ENCODE data around the gene TMEM18.

DNA sequence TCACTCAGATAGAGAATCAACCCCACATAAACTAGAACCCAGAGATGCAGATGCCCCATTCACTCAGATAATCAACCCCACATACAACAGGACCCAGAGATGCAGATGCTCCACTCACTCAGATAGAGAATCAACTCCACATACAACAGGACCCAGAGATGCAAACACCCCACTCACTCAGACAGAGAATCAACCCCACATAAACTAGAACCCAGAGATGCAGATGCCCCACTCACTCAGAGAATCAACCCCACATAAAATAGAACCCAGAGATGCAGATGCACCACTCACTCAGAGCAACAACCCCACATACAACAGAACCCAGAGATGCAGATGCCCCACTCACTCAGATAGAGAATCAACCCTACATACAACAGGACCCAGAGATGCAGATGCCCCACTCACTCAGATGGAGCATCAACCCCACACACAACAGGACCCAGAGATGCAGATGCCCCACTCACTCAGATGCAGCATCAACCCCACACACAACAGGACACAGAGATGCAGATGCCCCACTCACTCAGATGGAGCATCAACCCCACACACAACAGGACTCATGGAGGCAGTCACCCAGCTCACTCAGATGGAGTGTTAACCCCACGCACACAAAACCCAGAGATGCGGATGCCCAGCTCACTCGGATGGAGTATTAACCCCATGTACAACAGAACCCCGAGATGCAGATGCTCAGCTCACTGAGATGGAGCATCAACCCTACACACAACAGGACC is 11.7 kb downstream of the TMEM18 start:
- TF ChIP-seq, protein P1, sequence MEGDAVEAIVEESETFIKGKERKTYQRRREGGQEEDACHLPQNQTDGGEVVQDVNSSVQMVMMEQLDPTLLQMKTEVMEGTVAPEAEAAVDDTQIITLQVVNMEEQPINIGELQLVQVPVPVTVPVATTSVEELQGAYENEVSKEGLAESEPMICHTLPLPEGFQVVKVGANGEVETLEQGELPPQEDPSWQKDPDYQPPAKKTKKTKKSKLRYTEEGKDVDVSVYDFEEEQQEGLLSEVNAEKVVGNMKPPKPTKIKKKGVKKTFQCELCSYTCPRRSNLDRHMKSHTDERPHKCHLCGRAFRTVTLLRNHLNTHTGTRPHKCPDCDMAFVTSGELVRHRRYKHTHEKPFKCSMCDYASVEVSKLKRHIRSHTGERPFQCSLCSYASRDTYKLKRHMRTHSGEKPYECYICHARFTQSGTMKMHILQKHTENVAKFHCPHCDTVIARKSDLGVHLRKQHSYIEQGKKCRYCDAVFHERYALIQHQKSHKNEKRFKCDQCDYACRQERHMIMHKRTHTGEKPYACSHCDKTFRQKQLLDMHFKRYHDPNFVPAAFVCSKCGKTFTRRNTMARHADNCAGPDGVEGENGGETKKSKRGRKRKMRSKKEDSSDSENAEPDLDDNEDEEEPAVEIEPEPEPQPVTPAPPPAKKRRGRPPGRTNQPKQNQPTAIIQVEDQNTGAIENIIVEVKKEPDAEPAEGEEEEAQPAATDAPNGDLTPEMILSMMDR (IDR thresholded peaks at IDR 0.05), result no peak
- TF ChIP-seq EZH2 (IDR thresholded peaks at IDR 0.05) (no peak), EZH2phosphoT487 (IDR thresholded peaks at IDR 0.05) (no peak)

All from neural progenitor cell (in vitro differentiated cells).